Omental fat pad (tissue), 4 donors: ENCODE data around the gene ABCA8. TPM values are rescaled to one million over a fixed set of nuclear protein-coding genes. Genes with fewer than 3 reads are reported as not detected.

Source experiments
- ATAC-seq: fragments of 150-250 bp; one replicate; pipeline ENCODE4 v1.9.1; 2016; ENCODE audit warnings: mild to moderate bottlenecking, moderate library complexity; ENCODE audit not compliant: low FRiP score
- DNase-seq: peaks from one replicate; pipeline ENCODE4 v3.0.0-alpha.2; 2019; ENCODE audit warnings: low spot score
- total RNA-seq, 4 donors: library from RNA; depleted of rRNA; stranded (reverse); fragments of >200 nt; gene quantifications; one replicate each; pipeline ENCODE4 v1.1.0, GENCODE V29; 2016
- TF ChIP-seq, protein P1 (sequence below), 3 donors: fragments of 450-650 bp; IDR thresholded peaks; one replicate each; pipeline ENCODE4 v1.5.1; 2016 to 2017; ENCODE audit warnings: antibody characterized with exemption in 3 of 3, mild to moderate bottlenecking in 3 of 3, moderate library complexity in 2 of 3

The ABCA8 gene
- total RNA-seq, 4 donors from 2014 or later: 49.8 to 302 (median 143) TPM

DNA sequence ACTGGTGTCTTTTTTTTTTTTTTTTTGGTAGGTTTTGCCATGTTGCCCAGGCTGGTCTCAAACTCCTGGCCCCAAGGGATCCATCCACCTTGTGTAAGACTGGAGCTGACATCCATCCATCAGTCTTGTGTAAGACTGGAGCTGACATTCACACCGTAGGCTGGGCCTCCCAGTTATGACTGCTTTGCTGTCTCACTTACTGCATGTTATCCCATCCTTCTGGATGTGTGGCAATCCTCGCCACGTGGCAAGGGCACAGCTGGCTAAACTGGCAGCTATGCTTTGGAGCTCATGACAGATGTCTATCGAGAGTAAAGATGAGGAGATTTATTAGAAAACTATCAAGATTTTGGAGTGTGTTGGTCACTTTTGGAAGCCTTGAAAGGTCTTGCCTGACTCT is 115.1 kb downstream of the ABCA8 start:
- ATAC-seq: no peak
- TF ChIP-seq, protein P1, sequence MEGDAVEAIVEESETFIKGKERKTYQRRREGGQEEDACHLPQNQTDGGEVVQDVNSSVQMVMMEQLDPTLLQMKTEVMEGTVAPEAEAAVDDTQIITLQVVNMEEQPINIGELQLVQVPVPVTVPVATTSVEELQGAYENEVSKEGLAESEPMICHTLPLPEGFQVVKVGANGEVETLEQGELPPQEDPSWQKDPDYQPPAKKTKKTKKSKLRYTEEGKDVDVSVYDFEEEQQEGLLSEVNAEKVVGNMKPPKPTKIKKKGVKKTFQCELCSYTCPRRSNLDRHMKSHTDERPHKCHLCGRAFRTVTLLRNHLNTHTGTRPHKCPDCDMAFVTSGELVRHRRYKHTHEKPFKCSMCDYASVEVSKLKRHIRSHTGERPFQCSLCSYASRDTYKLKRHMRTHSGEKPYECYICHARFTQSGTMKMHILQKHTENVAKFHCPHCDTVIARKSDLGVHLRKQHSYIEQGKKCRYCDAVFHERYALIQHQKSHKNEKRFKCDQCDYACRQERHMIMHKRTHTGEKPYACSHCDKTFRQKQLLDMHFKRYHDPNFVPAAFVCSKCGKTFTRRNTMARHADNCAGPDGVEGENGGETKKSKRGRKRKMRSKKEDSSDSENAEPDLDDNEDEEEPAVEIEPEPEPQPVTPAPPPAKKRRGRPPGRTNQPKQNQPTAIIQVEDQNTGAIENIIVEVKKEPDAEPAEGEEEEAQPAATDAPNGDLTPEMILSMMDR (IDR thresholded peaks at IDR 0.05): no peak
- DNase-seq: no peak

DNA sequence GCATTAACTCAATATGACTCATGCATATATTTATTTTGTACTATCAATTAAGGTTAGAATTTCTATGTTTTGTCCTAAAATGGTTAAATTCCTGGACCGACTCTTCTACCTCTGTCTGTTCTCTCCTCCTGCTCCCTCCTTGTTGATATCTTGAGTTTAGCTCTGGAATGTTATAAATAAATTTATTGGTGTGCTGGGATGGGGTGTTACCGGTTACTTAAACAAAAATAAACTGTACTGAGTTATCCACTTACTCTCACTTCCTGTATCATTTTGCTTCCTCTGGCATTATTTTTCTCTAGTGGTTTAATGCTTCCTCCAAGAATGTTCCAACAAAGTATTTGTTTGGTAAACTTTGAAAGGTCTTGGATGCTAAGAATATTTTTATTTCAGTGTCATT is 120.1 kb downstream of the ABCA8 start:
- DNase-seq (no peak), ATAC-seq (no peak)
- TF ChIP-seq, protein P1 (IDR thresholded peaks at IDR 0.05): no peak

DNA sequence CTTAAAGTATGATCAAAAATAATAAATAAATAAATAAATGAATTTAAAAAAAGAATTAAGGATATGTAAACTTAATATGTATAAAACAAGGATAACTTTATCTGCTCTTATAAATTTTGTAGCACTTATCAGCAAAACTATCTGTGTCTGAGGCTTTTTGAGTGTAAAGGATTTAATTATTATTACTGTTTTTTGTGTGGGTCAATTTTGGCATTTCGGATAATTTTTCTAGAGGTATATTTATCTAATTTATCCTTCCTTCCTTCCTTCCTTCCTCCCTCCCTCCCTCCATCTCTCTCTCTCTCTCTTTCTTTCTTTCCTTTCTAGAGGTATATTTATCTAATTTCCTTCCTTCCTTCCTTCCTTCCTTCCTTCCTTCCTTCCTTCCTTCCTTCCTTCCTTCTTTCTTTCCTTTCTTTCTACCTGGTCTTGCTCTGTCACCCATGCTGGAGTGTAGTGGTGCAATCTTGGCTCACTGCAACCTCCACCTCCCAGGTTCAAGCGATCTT is 120.8 kb downstream of the ABCA8 start:
- ATAC-seq (no peak), DNase-seq (no peak)
- TF ChIP-seq, protein P1 (IDR thresholded peaks at IDR 0.05): no peak

DNA sequence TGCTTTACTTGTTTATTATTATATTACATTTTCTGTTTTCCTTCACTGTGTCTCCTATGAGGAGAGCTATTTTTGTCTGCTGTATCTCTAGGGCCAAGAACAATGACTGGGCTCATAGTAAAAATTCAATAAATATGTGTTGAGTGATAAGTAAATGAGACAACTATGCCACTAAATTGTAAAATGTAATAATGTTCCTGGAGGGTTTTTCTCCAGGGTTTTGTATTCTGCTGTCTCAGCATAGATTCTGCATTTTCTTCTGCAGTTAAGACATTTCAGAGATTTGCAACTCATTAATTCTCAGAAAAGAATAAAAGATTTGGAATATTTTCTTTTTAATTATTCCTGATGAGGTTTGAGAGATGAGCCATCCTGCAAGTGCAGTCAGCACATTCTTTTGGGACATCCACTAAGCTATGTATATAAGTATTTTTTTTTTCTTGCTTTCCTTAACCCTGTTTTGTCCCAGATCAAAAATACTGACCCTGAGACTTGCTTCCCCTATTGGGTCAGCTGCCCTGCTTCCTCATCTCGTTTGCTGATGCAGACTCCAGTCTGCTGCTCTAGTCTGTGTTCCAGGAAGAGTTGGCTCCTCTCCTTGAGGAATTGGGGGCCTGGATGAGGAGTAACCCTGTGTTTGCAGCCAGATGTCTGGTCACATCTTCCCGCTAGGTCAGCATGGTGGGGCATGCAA is 122.9 kb downstream of the ABCA8 start:
- TF ChIP-seq, protein P1 (IDR thresholded peaks at IDR 0.05): no peak
- ATAC-seq: no peak
- no peak for DNase-seq

DNA sequence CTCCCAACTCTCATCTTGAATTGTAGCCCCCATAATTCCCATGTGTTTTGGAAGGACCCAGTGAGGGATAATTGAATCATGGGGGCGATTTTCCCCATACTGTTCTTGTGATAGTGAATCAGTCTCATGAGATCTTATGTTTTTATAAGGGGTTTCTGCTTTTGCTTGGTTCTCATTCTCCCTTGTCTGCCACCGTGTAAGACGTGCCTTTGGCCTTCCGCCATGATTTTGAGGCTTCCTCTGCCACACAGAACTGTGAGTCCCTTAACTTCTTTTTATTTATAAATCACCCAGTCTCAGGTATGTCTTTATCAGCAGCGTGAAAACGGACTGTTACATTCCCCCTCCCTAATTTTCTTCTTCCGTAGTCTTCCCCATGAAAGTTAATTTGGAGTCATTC is 124.0 kb downstream of the ABCA8 start:
- TF ChIP-seq, protein P1 (IDR thresholded peaks at IDR 0.05): no peak

DNA sequence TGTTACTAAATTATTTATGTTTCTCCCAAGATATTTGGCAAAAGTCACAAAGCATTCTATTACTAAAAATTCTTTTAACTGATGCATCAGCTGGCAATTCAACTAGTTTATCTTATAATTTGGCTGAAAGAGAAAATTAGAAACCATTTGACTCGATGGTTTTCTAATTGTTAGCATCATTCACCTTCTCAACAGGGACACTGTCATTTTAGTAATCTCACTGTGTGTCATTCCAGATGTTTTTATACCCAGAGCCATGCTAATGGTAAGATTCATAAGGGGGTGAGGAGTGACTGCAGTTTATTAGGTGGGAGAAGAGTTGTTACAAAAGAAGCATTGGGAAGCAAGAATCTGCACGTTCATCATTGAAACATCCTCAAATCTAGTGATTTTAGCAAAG is 124.9 kb downstream of the ABCA8 start:
- ATAC-seq (no peak), DNase-seq (no peak)
- TF ChIP-seq, protein P1 (IDR thresholded peaks at IDR 0.05): no peak

More for the DNA sequence above, 124.0 kb downstream of the ABCA8 start:
- no peak for ATAC-seq
- no peak for DNase-seq

DNA sequence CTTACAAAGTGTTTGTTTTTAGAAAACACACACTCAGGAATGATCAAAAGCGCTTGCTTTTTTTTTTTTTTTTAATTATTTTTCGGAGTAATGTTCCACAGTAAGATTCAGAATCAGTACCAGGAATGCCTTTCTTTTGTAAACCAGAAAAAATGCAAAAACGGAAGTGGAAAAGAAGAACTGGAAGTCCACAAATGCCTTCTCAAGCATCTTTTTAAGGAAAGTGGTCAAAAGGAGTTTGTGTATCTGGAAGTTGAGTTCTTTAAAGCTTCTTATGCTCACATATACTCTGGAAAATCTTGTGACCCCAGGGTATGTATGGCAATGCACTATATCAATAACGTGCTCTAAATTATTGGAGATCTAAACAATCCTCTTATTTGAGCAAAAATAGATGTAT is 126.0 kb downstream of the ABCA8 start:
- TF ChIP-seq, protein P1 (IDR thresholded peaks at IDR 0.05): no peak
- DNase-seq (no peak), ATAC-seq (no peak)
